ENCODE data around the gene VAMP5. TPM values are rescaled to one million over a fixed set of nuclear protein-coding genes. Genes with fewer than 3 reads are reported as not detected.

Gene VAMP5
- total and polyA plus RNA-seq, 2 of the 8 experiments (the other 6 are each of a cell fraction or from before 2014, with no cell fraction given), result 4.7 to 14.2 TPM

DNA sequence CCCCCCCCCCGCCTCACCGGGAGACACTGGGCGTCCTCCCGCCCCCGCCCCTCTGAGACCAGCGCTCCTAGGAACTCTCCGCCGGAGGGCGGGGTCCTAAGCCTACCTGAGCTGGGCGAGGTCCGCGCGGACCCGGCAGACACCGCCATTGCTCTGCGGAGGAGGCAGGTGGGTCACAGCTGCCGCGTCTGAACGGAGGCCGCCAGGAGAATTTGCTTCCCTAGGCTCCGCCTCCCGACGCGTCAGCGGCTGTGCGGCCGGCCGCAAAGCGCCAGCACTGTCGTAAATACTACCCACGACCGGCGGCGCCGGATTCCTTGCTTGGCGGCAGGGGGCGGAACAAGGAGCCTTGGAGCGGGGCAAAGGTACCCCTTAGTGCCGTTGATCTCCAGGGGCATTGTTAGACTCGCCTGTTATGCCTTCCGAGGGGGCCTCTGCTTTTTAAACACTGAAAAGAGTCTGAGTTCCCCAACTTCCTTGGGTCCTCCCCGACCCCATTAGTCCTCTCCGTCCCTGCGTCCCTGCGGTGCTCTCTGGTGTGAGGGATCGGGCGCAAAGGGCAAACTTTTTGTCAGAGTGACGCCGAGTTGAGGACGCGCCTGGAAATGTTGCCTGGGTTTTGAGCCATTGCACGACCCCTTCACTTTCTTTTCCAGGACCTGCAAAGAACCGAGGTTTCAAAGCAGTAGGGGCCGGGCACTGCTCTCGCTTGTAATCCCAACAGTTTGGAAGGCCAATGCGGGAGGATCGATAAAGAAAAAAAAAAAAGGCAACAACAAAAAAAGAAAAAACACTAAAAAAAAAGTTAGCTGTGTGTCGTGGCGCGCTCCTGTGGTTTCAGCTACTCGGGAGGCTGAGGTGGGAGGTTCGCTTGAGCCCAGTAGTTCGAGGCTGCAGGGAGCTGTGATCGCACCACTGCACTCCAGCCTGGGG is 22.7 kb upstream of the VAMP5 start, which contains the start of gene GGCX:
GGCX (minus strand) TSS at position 214 of the 933 bp plus-strand sequence; CDS start at position 149, 65 bp downstream.
- no peak within 1 kb of the TSS for H3K23ac ChIP-seq (ENCODE audit: insufficient read length)
- no peak within 1 kb of the TSS for H2BK120ac ChIP-seq (replicated peaks; ENCODE audit: low read depth, low read length)
- peak within 1 kb of the TSS; percentile 17 for H3K56ac ChIP-seq (replicated peaks; ENCODE audit: insufficient read length, low read depth, low read length)
- H4K20me1 ChIP-seq (replicated peaks in 1 of 2; ENCODE audit: control insufficient read depth in 1 of 2, insufficient read depth in 2 of 2, low read length in 2 of 2), result no peaks in the 10 kb centered on the region
- peak within 1 kb of the TSS; percentile 99 for H3K18ac ChIP-seq (ENCODE audit: extremely low read depth, low read length)
- H3K4ac ChIP-seq (replicated peaks; ENCODE audit: insufficient read length, low read depth, low read length), result peak within 1 kb of the TSS; percentile 40
- FAIRE-seq (no peak), DNase-seq (ENCODE audit: low read depth in 1 of 2, low spot score in 2 of 2) (peak; percentile 88 to 97)
- H2BK20ac ChIP-seq (ENCODE audit: low read length), result no peak within 1 kb of the TSS
- H3K79me2 ChIP-seq (ENCODE audit: control insufficient read depth in 1 of 2, insufficient read depth in 2 of 2, low read length in 2 of 2), result peaks cover 0 to 18% of the 10 kb centered on the region in 2 experiments; a peak in 2 of 4 replicates
- H3K36me3 ChIP-seq (ENCODE audit: control insufficient read depth in 2 of 4, insufficient read depth in 4 of 4, low read length in 3 of 4), result peaks cover 3 to 11% (median 8%) of the 10 kb centered on the region in 4 experiments; a peak in 7 of 8 replicates
- WGBS, 2 experiments (ENCODE audit: extremely low coverage in 1 of 2, insufficient coverage in 1 of 2, insufficient read length in 1 of 2, insufficient replicate concordance in 2 of 2, low coverage in 1 of 2, low lambda C conversion rate in 2 of 2, missing lambda C conversion rate in 1 of 2), result 9% methylated on average over 62 of the region's 64 CpGs; no CpG with 5 or more reads in 1 of the 2 experiments
- peak within 1 kb of the TSS; percentile 90 for H4K5ac ChIP-seq (ENCODE audit: insufficient read length, low read depth, low read length)
- H4K8ac ChIP-seq (ENCODE audit: extremely low read depth, insufficient read depth, low read length), result peak within 1 kb of the TSS; percentile 94
- H3K14ac ChIP-seq (ENCODE audit: insufficient read length), result no peak within 1 kb of the TSS
- no peaks in the 10 kb centered on the region for H3K4me1 ChIP-seq (replicated peaks in 1 of 4; ENCODE audit: control insufficient read depth in 3 of 4, insufficient read depth in 4 of 4, low read length in 3 of 4)
- peaks cover 5% of the 10 kb centered on the region for H3K23me2 ChIP-seq (ENCODE audit: low read depth, low read length)
- peak within 1 kb of the TSS in 3 of 4 experiments; percentile 90 to 97 (median 94); a peak in 6 of 7 replicates for H3K9ac ChIP-seq (replicated peaks in 1 of 4; ENCODE audit: extremely low read depth in 1 of 4, low read depth in 3 of 4, low read length in 3 of 4)
- H3K4me3 ChIP-seq (ENCODE audit: extremely low read depth in 1 of 4, insufficient read depth in 2 of 4, low read depth in 3 of 4, low read length in 4 of 4), result peak within 1 kb of the TSS; percentile 68 to 90 (median 88)
- no peaks in the 10 kb centered on the region for H3K27me3 ChIP-seq (replicated peaks in 1 of 4; ENCODE audit: control insufficient read depth in 3 of 4, extremely low read depth in 1 of 4, insufficient read depth in 3 of 4, low read length in 3 of 4)
- no peak within 1 kb of the TSS for H2AK5ac ChIP-seq (ENCODE audit: low read depth, low read length)
- 0 out of 2 replicates have a peak, but pooled peaks cover 4% of the 10 kb centered on the region for H3K79me1 ChIP-seq (ENCODE audit: low read depth, low read length)
- H2BK5ac ChIP-seq (ENCODE audit: low read depth, low read length), result peak within 1 kb of the TSS; percentile 90; the same call in 1 of the 2 replicates
- no peak within 1 kb of the TSS for H2BK15ac ChIP-seq (ENCODE audit: low read length)
- POLR2A ChIA-PET (ENCODE audit: partially characterized antibody), result interaction anchor here (0.6 to 38.6 kb wide), 23 partner anchors 8 to 1126 kb away, joined by 3 to 1889 read pairs (median 3); partner anchors contain the start of genes C2orf68, CAPG, MAT2A and RNF181
- peak within 1 kb of the TSS; percentile 84 to 96 for H3K4me2 ChIP-seq (ENCODE audit: insufficient read depth in 1 of 2, low read depth in 2 of 2, low read length in 2 of 2)
- CTCF ChIA-PET (ENCODE audit: partially characterized antibody), result interaction anchor here (0.6 to 3.6 kb wide), 6 partner anchors 10 to 170 kb away, joined by 3 to 20 read pairs (median 4); no protein-coding TSS in a partner anchor
- H3K9me3 ChIP-seq (ENCODE audit: insufficient read depth in 2 of 2, low read depth in 1 of 2, low read length in 1 of 2), result no peaks in the 10 kb centered on the region
- peak within 1 kb of the TSS; percentile 60; the same call in 1 of the 2 replicates for H2BK12ac ChIP-seq (ENCODE audit: low read depth, low read length)
- peak within 1 kb of the TSS; percentile 92 for H3K27ac ChIP-seq (ENCODE audit: low read depth, low read length)
- peak within 1 kb of the TSS; percentile 78 for H4K91ac ChIP-seq (replicated peaks; ENCODE audit: insufficient read length, low read length)
- H2AFZ ChIP-seq (ENCODE audit: low read length), result peak within 1 kb of the TSS; percentile 96
- peak; percentile 96 for TF ChIP-seq POLR2AphosphoS5 (IDR thresholded peaks at IDR 0.05; ENCODE audit: low read depth, low read length)
- TF ChIP-seq FOSL1 (IDR thresholded peaks at IDR 0.05; ENCODE audit: insufficient read depth, low read depth, low read length), result no peak
- peak; percentile 35; the same call in 1 of the 2 replicates for TF ChIP-seq SP1 (IDR thresholded peaks at IDR 0.05; ENCODE audit: low read depth, low read length)
- TF ChIP-seq, protein P1, sequence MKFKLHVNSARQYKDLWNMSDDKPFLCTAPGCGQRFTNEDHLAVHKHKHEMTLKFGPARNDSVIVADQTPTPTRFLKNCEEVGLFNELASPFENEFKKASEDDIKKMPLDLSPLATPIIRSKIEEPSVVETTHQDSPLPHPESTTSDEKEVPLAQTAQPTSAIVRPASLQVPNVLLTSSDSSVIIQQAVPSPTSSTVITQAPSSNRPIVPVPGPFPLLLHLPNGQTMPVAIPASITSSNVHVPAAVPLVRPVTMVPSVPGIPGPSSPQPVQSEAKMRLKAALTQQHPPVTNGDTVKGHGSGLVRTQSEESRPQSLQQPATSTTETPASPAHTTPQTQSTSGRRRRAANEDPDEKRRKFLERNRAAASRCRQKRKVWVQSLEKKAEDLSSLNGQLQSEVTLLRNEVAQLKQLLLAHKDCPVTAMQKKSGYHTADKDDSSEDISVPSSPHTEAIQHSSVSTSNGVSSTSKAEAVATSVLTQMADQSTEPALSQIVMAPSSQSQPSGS (IDR thresholded peaks at IDR 0.05; ENCODE audit: low read length), result no peak
- TF ChIP-seq KDM5A (IDR thresholded peaks at IDR 0.05; ENCODE audit: low read length), result peak; percentile 65; the same call in 1 of the 2 replicates
- TF ChIP-seq HDAC2 (IDR thresholded peaks at IDR 0.05; ENCODE audit: borderline replicate concordance in 1 of 2, low read depth in 2 of 2, low read length in 2 of 2), result no peak
- peak; percentile 87 for TF ChIP-seq TAF7 (optimal IDR thresholded peaks at IDR 0.05; ENCODE audit: borderline replicate concordance, low read depth, low read length)

Measured in H1 (cell line).